ENCODE measurements around the gene RUFY1.

DNA sequence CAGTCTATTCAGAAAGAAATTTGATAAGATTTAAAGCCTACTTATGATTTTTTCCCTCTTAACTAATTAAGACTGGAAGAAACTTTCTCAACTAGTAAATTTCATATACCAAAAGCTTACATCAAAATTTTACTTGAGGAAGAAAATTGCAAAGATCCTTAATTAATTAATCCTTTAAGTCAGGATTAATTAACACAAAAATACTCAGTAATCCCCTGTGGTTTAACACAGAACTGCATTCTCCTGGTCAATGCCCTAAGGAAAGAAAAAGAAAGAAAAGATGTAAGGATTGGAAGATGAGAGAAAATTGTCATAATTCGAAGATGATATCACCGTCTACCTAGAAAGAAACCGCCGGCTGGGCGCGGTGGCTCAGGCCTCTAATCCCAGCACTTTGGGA is 17.3 kb upstream of the RUFY1 start:
- TF ChIP-seq CTCF (IDR thresholded peaks at IDR 0.05) (no peak), POLR2AphosphoS5 (IDR thresholded peaks at IDR 0.05) (no peak), EP300 (IDR thresholded peaks at IDR 0.05; ENCODE audit: low read depth) (no peak), POLR2A (IDR thresholded peaks at IDR 0.05) (no peak)

Measured in transverse colon (tissue), 4 donors.